ENCODE results near the gene ERI3. TPM values are rescaled to one million over a fixed set of nuclear protein-coding genes. Genes with fewer than 3 reads are reported as not detected.
"Not testable (repeated sequence)": the region's sequence is repeated elsewhere in the genome, so short reads cannot be mapped to it uniquely, and the experiment has no call there.

The ERI3 gene
- total RNA-seq, 2 donors from 2014 or later = 22.6 to 25.7 TPM

DNA sequence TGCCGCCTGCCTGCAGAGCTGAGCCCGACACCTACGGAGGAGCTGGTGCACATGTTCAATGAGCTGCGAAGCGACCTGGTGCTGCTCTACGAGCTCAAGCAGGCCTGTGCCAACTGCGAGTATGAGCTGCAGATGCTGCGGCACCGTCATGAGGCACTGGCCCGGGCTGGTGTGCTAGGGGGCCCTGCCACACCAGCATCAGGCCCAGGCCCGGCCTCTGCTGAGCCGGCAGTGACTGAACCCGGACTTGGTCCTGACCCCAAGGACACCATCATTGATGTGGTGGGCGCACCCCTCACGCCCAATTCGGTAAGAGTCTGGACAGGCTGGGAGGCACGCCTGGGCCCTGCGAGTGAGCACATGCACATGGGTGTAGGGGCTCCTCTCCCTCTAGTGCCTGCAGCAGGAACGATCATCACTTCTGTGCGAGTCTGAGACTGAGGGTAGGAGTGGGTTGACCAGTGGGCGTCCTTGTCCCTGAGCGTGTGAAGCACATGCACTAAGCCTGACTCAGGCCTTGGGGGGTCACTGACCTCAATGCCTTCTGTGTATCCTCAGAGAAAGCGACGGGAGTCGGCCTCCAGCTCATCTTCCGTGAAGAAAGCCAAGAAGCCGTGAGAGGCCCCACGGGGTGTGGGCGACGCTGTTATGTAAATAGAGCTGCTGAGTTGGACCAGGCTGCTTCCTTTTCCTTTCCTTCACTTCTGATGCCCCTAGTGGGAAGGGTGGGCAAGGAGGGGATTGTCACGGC, 134.9 kb downstream of the ERI3 start:
- DNase-seq (no peak), ATAC-seq (no peak)
- no peak overlapping the region for H3K27ac Mint-ChIP-seq
- no peaks in the 10 kb centered on the region for H3K27me3 Mint-ChIP-seq
- no peak overlapping the region for H3K4me3 Mint-ChIP-seq
- H3K36me3 Mint-ChIP-seq (ENCODE audit: low read depth) = peaks cover 2% of the 10 kb centered on the region
- H3K9me3 ChIP-seq (ENCODE audit: control insufficient read depth, low read length, poor library complexity, severe bottlenecking) = no peaks in the 10 kb centered on the region
- H3K4me1 Mint-ChIP-seq = peaks cover 24% of the 10 kb centered on the region

DNA sequence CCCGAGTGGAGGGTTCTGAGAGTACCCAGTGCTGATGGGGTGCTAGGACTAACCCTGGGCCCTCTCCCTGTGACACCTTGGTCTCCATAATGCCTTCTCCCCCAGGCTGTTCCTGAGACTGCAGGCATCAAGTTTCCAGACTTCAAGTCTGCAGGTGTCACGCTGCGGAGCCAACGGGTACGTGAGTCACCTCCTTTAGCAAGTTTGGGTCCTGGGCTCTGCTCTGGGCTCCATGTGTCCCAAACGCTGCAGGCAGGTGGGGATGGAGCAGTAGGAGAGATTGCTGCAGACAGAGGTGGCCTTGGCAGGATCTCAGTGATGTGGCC, 135.8 kb downstream of the ERI3 start:
- H3K4me1 Mint-ChIP-seq = peaks cover 29% of the 10 kb centered on the region
- no peaks in the 10 kb centered on the region for H3K9me3 ChIP-seq (ENCODE audit: control insufficient read depth, low read length, poor library complexity, severe bottlenecking)
- no peaks in the 10 kb centered on the region for H3K27me3 Mint-ChIP-seq
- no peak overlapping the region for H3K27ac Mint-ChIP-seq
- ATAC-seq (no peak), DNase-seq (no peak)
- H3K36me3 Mint-ChIP-seq (ENCODE audit: low read depth) = peaks cover 4% of the 10 kb centered on the region
- no peak overlapping the region for H3K4me3 Mint-ChIP-seq

DNA sequence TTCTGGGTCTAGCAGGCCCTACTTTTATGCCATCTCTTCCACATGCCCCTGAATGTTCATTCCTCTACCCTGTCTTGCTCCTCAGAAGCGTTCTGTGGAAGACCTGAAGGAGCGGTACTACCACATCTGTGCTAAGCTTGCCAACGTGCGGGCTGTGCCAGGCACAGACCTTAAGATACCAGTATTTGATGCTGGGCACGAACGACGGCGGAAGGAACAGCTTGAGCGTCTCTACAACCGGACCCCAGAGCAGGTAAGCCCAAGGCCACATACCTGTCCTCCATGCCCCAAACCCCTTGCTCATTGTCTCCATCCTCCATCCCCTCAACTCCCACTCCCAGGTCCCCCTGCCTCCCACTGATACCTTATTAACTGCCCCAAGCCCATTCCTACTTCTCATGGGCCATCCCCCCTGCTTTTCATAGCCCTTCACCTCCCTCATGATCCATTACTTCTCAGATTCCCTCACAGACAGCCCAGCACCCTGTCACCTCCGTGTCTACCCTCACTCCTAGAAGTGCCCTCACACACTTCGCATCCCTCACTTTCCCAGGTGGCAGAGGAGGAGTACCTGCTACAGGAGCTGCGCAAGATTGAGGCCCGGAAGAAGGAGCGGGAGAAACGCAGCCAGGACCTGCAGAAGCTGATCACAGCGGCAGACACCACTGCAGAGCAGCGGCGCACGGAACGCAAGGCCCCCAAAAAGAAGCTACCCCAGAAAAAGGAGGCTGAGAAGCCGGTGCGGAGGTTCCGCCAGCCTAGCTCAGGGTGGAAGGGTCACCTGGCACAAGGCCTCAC, 136.4 kb downstream of the ERI3 start:
- Mint-ChIP-seq H3K4me3 (peak overlapping the region; percentile 31), H3K27me3 (no peaks in the 10 kb centered on the region), H3K36me3 (ENCODE audit: low read depth) (peaks cover 6% of the 10 kb centered on the region), H3K4me1 (peaks cover 31% of the 10 kb centered on the region), H3K27ac (no peak overlapping the region)
- DNase-seq (no peak), ATAC-seq (no peak)
- no peaks in the 10 kb centered on the region for H3K9me3 ChIP-seq (ENCODE audit: control insufficient read depth, low read length, poor library complexity, severe bottlenecking)

DNA sequence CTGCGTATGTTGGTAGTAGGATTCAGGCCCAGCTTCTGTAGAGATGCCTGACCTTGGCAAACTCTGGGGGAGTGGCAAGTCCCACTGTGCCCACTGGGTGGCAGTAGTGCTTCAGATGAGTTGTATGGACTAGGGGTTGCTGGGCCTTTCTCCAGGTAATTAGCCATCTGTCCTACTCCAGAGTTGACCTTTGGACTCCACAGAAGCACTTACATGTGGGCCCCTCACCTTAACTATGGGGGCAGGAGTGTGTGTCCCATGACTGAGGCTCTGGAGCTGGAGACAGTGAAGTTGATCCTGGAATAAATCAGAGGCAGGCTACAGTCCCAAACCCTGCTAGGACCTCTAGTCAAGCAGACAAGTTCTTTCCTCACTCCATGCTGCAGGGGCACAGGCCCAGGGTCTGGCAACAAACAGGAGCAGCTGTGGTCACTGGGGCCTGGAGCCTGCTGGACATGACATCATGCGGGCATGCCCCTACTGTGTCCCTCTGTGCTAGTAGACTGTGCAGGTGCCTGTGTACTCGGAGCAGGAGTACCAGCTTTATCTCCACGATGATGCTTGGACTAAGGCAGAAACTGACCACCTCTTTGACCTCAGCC, 137.1 kb downstream of the ERI3 start:
- no peaks in the 10 kb centered on the region for H3K27me3 Mint-ChIP-seq
- H3K9me3 ChIP-seq (ENCODE audit: control insufficient read depth, low read length, poor library complexity, severe bottlenecking) = no peaks in the 10 kb centered on the region
- DNase-seq (peak in 2 of 3 donors; percentile 40 to 70), ATAC-seq (peak; percentile 55)
- H3K27ac Mint-ChIP-seq = peak overlapping the region; percentile 51
- no peak overlapping the region for H3K4me3 Mint-ChIP-seq
- peaks cover 25% of the 10 kb centered on the region for H3K4me1 Mint-ChIP-seq
- peaks cover 6% of the 10 kb centered on the region for H3K36me3 Mint-ChIP-seq (ENCODE audit: low read depth)

DNA sequence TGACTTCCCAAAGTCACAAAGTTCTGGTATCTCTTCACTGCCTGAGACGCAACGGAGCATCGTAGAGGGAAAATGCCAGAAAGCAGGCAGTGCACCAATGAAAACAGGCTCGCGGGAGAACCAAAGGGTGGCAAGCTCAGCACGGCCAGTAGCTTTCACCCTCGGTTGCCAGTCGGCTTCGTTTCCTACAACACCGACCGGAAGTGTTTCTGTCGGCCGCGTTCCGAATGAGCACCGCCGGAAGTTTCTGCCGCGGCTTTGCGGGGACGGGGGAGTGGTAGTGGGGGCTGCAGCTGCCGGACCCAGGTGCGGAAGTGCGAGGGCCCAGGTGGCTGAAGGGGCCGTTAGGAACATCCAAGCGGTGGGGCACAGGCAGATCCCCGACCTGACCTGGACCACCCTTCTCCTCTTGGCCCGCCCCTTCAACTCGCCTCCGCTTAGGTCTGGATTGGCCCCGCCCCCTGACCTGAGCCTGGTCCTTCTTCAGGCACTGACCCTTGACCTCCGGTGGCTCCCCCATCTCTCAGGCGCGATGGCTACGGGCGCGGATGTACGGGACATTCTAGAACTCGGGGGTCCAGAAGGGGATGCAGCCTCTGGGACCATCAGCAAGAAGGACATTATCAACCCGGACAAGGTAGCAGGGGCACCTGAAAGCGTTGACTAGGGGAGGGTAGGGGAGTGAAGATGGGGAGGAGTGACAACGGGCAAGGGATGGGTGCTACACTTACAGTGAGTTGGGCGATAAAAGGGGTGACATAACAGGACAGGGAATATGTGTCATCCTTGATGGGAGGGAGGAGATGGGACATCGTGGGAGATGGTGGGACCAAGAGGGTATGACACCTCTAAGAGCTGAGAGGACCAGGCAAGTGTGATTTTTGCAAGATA, 141.6 kb downstream of the ERI3 start, which contains the start of gene DMAP1:
Gene DMAP1 (plus strand): TSS at position 250 of the 891 bp plus-strand sequence. CDS start 283 bp downstream, at position 533.
- ATAC-seq (peak; percentile 85), DNase-seq (peak; percentile 63 to 83 (median 74))
- H3K27me3 Mint-ChIP-seq = no peaks in the 10 kb centered on the region
- H3K9me3 ChIP-seq (ENCODE audit: control insufficient read depth, low read length, poor library complexity, severe bottlenecking) = no peaks in the 10 kb centered on the region
- H3K4me3 Mint-ChIP-seq = peak within 1 kb of the TSS; percentile 94
- H3K36me3 Mint-ChIP-seq (ENCODE audit: low read depth) = peaks cover 6% of the 10 kb centered on the region
- peaks cover 30% of the 10 kb centered on the region for H3K4me1 Mint-ChIP-seq
- H3K27ac Mint-ChIP-seq = peak within 1 kb of the TSS; percentile 94

DNA sequence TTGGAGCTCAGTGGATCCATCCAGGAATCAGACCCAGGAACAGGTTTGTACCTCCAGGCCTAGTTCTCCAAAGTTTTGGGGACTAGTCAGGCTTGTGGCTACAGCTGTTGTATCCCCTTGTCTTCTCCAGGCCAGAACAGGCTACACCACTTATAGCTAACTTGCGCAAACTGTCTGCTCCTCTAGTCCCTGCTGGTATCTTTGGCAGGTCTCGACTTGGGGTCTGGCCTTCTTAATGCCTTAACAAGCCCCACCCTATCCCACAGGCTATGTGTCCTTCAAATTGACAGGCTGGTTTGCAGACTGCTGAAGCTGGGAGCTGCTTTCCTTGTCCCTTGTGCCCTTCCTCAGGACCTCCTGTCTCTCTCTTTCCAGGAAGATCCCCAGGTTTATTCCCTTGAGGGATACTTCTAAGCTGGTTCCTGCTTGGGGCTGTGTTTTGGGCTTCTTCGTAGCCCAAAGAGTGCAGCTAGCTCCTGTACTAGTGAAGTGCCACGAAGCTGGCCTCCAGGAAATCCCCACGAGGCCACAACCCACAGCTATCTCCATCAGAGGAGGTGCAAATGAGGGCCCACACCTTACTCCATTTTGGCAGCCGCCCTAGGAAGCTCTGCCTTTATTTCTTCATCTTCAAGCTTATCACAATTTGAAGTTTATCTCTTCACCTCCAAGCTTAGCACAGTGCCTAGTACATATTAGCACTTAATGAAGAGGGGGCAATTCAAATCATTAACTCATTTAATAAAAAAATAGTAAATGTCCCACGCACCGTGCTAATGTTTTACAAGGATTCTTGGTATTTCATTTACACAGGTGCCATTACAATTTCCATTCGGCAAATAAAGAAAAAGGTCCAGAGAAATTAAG, 142.5 kb downstream of the ERI3 start:
- H3K4me3 Mint-ChIP-seq = peak overlapping the region; percentile 94
- peak; percentile 73 for ATAC-seq
- H3K27ac Mint-ChIP-seq = peak overlapping the region; percentile 94
- H3K4me1 Mint-ChIP-seq = peaks cover 29% of the 10 kb centered on the region
- DNase-seq = peak in 2 of 3 donors; percentile 30 to 31
- no peaks in the 10 kb centered on the region for H3K9me3 ChIP-seq (ENCODE audit: control insufficient read depth, low read length, poor library complexity, severe bottlenecking)
- H3K27me3 Mint-ChIP-seq = no peaks in the 10 kb centered on the region
- peaks cover 6% of the 10 kb centered on the region for H3K36me3 Mint-ChIP-seq (ENCODE audit: low read depth)

DNA sequence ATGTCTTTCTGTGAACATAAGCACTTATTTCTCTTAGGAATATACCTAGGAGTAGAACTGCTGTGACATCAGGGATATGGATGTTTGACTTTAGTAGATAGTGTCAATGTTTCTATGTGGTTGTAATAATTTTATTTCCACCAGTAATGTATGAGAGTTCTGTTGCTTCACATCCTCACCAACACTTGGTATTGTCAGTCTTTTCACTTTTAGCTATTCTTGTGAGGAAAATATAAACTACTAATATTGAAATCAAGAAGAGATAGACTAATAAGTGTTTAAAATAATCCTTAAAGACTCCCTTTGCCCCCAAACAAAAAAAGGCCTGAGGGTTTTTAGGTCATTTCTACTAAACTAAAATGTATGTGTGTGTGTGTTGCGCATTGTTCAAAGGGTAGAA, 144.5 kb downstream of the ERI3 start:
- Mint-ChIP-seq H3K4me1 (peaks cover 20% of the 10 kb centered on the region), H3K36me3 (ENCODE audit: low read depth) (peaks cover 6% of the 10 kb centered on the region), H3K27ac (peak overlapping the region; percentile 30), H3K4me3 (no peak overlapping the region), H3K27me3 (peaks cover 7% of the 10 kb centered on the region)
- no peak for DNase-seq
- no peaks in the 10 kb centered on the region for H3K9me3 ChIP-seq (ENCODE audit: control insufficient read depth, low read length, poor library complexity, severe bottlenecking)
- no peak for ATAC-seq

DNA sequence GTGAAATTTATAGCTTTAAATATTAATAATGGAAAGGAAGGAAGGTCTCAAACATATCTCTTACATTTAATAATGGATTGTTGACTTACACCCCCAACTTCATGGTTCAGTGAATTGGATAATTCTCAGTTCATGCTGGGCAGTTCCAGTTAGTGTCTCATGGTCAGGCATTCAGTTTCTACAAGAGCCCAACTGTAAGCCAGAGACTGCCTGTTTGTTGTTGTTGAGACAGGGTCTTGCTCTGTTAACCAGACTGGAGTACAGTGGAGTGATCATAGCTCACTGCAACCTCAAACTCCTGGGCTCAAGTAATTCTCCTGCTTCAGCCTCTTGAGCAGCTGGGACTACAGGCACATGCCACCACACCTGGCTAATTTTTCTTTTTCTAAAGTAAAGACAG, 146.8 kb downstream of the ERI3 start:
- no peak overlapping the region for H3K27ac Mint-ChIP-seq
- no peaks in the 10 kb centered on the region for H3K36me3 Mint-ChIP-seq (ENCODE audit: low read depth)
- DNase-seq (no peak), ATAC-seq (no peak)
- no peak overlapping the region for H3K4me3 Mint-ChIP-seq
- H3K4me1 Mint-ChIP-seq = peaks cover 6% of the 10 kb centered on the region
- H3K27me3 Mint-ChIP-seq = peaks cover 8% of the 10 kb centered on the region
- no peaks in the 10 kb centered on the region for H3K9me3 ChIP-seq (ENCODE audit: control insufficient read depth, low read length, poor library complexity, severe bottlenecking)

DNA sequence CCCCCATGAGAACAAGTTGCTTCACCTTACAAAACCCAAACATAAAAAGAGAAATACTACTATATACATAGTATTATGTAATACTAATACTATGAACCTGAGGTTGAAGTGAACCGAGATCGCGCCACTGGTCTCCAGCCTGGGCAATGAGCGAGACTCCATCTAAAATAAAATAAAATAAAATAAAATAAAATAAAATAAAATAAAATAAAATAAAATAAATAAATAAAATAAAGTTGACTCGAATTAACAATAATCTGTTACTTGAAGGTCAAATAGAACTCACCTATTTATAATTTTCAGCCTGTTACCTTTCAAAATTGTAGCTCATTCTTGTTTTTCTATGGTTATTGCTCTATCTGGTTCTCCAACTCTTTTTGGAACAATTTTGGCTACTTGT, 148.5 kb downstream of the ERI3 start:
- H3K4me3 Mint-ChIP-seq; H3K9me3 ChIP-seq (ENCODE audit: control insufficient read depth, low read length, poor library complexity, severe bottlenecking); H3K27me3 Mint-ChIP-seq; ATAC-seq; DNase-seq; H3K36me3 Mint-ChIP-seq (ENCODE audit: low read depth); H3K4me1 Mint-ChIP-seq; H3K27ac Mint-ChIP-seq: not testable (repeated sequence)

DNA sequence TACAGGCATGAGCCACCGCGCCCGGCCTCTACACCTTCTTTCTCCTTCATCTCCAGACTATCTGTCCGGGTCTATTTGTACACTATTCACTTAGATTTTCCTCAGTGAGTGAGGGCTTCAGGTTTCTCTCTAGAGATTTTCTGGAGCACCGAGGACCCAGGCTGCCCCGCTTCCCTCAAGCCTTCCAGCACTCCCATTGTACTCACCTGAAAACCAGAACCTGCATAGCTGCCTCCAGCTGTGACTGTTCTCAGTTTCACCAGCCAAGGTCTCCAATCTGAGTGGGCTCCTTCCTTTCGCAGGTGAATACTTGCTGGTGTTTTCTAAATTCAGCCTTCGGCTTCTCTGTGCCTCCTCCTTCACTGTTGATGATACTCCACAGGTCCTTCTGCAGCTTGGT, 154.7 kb downstream of the ERI3 start:
- H3K27me3 Mint-ChIP-seq = peaks cover 12% of the 10 kb centered on the region
- H3K36me3 Mint-ChIP-seq (ENCODE audit: low read depth) = no peaks in the 10 kb centered on the region
- H3K9me3 ChIP-seq (ENCODE audit: control insufficient read depth, low read length, poor library complexity, severe bottlenecking) = no peaks in the 10 kb centered on the region
- H3K4me1 Mint-ChIP-seq = no peaks in the 10 kb centered on the region
- no peak for ATAC-seq
- no peak for DNase-seq
- H3K4me3 Mint-ChIP-seq = no peak overlapping the region
- H3K27ac Mint-ChIP-seq = no peak overlapping the region

DNA sequence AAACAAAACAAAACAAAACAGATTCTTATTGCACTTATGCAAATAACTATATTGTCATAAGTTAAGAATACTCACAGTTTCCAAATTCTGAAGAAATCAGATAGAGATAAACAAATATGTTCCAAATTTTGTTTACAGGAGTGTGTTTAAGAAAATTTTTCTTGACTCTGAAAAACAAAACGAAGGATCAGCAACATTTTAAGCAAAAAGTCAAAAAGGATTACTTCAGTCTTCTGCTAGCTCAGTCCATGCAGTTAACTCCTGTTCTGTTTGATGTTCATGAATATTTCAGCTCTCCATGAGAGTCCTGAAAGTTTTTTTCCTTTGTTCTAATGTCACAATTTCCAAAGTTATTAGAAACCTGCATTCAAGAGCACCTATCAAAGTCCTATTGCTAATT, 180.4 kb downstream of the ERI3 start:
- no peaks in the 10 kb centered on the region for H3K9me3 ChIP-seq (ENCODE audit: control insufficient read depth, low read length, poor library complexity, severe bottlenecking)
- H3K36me3 Mint-ChIP-seq (ENCODE audit: low read depth) = peaks cover 2% of the 10 kb centered on the region
- ATAC-seq = no peak
- DNase-seq = no peak
- no peak overlapping the region for H3K4me3 Mint-ChIP-seq
- H3K27ac Mint-ChIP-seq = no peak overlapping the region
- H3K27me3 Mint-ChIP-seq = peaks cover 19% of the 10 kb centered on the region
- no peaks in the 10 kb centered on the region for H3K4me1 Mint-ChIP-seq
